Measurements from ENCODE around the gene F10.

The F10 gene

GRCh38 chr13:113091211-113091771 lies 31.3 kb upstream of the F10 start:
- Histone ChIP-seq H3K27ac (no peak overlapping the region), H3K27me3 (no peaks in the 10 kb centered on the region), H3K9me3 (no peaks in the 10 kb centered on the region), H3K36me3 (no peaks in the 10 kb centered on the region), H3K4me1 (ENCODE audit: control insufficient read depth in 1 of 2, insufficient read depth in 1 of 2, low read depth in 1 of 2, low read length in 1 of 2) (no peaks in the 10 kb centered on the region), H3K4me3 (ENCODE audit: low read depth in 1 of 2, low read length in 1 of 2) (no peak overlapping the region)
- no peak for TF ChIP-seq CTCF (IDR thresholded peaks at IDR 0.05)

- H3K27ac ChIP-seq = no peak overlapping the region
- no peaks in the 10 kb centered on the region for H3K27me3 ChIP-seq
- H3K9me3 ChIP-seq = no peaks in the 10 kb centered on the region
- no peak for TF ChIP-seq CTCF (IDR thresholded peaks at IDR 0.05)
- H3K36me3 ChIP-seq = no peaks in the 10 kb centered on the region
- no peaks in the 10 kb centered on the region for H3K4me1 ChIP-seq (ENCODE audit: control insufficient read depth in 1 of 2, insufficient read depth in 1 of 2, low read depth in 1 of 2, low read length in 1 of 2)
- no peak overlapping the region for H3K4me3 ChIP-seq (ENCODE audit: low read depth in 1 of 2, low read length in 1 of 2)
These were observed 30.5 kb upstream of the F10 start for GRCh38 chr13:113091891-113092775.

- H3K4me1 ChIP-seq (ENCODE audit: control insufficient read depth in 1 of 2, insufficient read depth in 1 of 2, low read depth in 1 of 2, low read length in 1 of 2) = no peaks in the 10 kb centered on the region
- H3K4me3 ChIP-seq (ENCODE audit: low read depth in 1 of 2, low read length in 1 of 2) = no peak overlapping the region
- TF ChIP-seq CTCF (IDR thresholded peaks at IDR 0.05) = no peak
- no peaks in the 10 kb centered on the region for H3K9me3 ChIP-seq
- no peak overlapping the region for H3K27ac ChIP-seq
- H3K27me3 ChIP-seq = no peaks in the 10 kb centered on the region
- no peaks in the 10 kb centered on the region for H3K36me3 ChIP-seq
These were observed 29.6 kb upstream of the F10 start for GRCh38 chr13:113092776-113093579.

GRCh38 chr13:113093580-113094409 lies 28.8 kb upstream of the F10 start:
- H3K36me3 ChIP-seq = no peaks in the 10 kb centered on the region
- no peak for TF ChIP-seq CTCF (IDR thresholded peaks at IDR 0.05)

GRCh38 chr13:113094410-113094800 lies 28.2 kb upstream of the F10 start:
- H3K4me3 ChIP-seq (ENCODE audit: low read depth in 1 of 2, low read length in 1 of 2) = no peak overlapping the region
- no peaks in the 10 kb centered on the region for H3K4me1 ChIP-seq (ENCODE audit: control insufficient read depth in 1 of 2, insufficient read depth in 1 of 2, low read depth in 1 of 2, low read length in 1 of 2)
- TF ChIP-seq CTCF (IDR thresholded peaks at IDR 0.05) = no peak
- H3K36me3 ChIP-seq = no peaks in the 10 kb centered on the region
- no peaks in the 10 kb centered on the region for H3K9me3 ChIP-seq
- H3K27me3 ChIP-seq = no peaks in the 10 kb centered on the region
- no peak overlapping the region for H3K27ac ChIP-seq

More at GRCh38 chr13:113093580-113094409, 28.8 kb upstream of the F10 start:
- no peaks in the 10 kb centered on the region for H3K9me3 ChIP-seq
- no peak overlapping the region for H3K4me3 ChIP-seq (ENCODE audit: low read depth in 1 of 2, low read length in 1 of 2)
- no peak overlapping the region for H3K27ac ChIP-seq
- no peaks in the 10 kb centered on the region for H3K4me1 ChIP-seq (ENCODE audit: control insufficient read depth in 1 of 2, insufficient read depth in 1 of 2, low read depth in 1 of 2, low read length in 1 of 2)
- no peaks in the 10 kb centered on the region for H3K27me3 ChIP-seq
